Dedifferentiated amniotic fluid mesenchymal stem cell (primary cell): ENCODE data around the gene ATL3.
"Not testable (repeated sequence)": the region's sequence is repeated elsewhere in the genome, so short reads cannot be mapped to it uniquely, and the experiment has no call there.

Experiments
- DNase-seq: peaks from one replicate; pipeline ENCODE4 v3.0.0-alpha.2; 2016; ENCODE audit errors: extremely low spot score

ATL3 gene

DNA sequence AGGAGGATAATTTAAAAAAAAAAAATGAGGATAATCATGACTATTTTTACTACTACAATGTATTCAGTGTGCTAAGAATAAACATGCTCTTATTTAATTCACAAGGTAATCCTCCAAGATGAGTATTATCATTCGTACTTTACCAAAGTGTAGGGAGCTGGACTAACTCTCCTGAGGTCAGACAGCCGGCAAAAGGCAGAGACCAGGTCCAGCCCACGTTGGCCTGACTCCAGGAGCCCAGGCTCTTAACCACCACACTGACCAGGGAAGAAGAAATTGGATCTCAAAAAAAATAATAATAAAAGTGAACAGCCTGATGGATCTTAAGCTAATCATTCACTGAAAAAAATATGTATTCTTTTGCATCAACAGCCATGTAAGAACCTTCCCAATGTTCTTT lies 82.2 kb downstream of the ATL3 start:
- DNase-seq, result no peak

DNA sequence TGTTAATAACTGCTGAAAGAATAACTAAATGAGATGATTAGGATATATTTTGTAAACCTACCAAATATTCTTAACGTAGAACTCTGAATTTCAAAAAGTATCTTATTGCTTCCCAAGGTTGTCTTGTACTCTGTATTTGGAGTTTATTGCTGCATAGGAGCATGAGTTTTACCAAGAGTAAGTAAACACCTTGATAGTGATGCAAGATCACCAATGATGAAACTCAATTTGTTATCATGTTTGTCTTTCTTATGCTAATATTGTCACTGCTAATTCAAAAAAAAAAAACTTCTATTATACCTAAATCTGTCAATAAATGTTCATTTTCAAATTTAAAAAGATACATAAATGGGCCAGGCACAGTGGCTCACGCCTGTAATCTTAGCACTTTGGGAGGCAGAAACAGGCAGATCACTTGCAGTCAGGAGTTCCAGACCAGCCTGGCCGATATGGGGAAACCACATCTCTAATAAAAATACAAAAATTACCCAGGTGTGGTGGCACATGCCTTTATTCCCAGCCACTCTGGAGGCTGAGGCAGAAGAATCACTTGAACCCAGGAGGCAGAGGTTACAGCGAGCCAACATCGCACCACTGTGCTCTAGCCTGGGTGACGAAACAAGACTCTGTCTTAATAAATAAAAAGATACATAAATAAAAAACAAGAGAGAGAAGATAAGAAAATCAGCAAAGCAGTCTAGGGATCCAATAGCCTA lies 84.6 kb downstream of the ATL3 start:
- no peak for DNase-seq

DNA sequence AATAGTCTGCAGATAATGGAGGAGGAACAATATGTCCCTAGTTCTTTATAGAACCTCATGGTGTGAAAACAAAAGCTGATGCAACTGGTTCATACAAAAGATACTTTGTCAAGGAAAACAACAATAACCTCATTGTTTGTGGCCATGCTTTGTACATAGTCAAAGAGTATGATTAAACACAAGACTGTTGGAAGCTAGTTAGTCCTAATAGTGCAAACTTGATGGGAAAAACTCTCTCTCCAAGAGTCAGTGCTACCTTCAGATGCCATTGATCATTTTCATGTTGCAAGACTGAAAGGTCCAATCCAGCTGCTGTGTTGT lies 87.9 kb downstream of the ATL3 start:
- DNase-seq, result no peak

DNA sequence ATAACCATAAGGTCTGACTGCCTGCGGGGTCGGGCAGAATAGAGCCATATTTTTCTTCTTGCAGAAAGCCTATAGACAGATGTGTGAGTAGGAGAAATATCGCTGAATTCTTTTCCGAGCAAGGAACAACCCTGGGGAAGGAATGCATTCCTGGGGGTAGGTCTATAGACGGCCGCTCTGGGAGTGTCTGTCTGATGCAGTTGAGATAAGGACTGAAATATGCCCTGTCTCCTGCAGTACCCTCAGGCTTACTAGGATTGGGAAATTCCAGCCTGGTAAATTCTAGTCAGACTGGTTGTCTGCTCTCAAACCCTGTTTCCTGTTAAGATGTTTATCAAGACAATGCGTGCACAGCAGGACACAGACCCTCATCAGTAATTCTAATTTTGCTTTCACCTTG lies 90.0 kb downstream of the ATL3 start:
- not testable (repeated sequence) for DNase-seq

- DNase-seq, result not testable (repeated sequence)
These were observed 92.3 kb downstream of the ATL3 start for GRCh38 chr11:63578882-63579281.

DNA sequence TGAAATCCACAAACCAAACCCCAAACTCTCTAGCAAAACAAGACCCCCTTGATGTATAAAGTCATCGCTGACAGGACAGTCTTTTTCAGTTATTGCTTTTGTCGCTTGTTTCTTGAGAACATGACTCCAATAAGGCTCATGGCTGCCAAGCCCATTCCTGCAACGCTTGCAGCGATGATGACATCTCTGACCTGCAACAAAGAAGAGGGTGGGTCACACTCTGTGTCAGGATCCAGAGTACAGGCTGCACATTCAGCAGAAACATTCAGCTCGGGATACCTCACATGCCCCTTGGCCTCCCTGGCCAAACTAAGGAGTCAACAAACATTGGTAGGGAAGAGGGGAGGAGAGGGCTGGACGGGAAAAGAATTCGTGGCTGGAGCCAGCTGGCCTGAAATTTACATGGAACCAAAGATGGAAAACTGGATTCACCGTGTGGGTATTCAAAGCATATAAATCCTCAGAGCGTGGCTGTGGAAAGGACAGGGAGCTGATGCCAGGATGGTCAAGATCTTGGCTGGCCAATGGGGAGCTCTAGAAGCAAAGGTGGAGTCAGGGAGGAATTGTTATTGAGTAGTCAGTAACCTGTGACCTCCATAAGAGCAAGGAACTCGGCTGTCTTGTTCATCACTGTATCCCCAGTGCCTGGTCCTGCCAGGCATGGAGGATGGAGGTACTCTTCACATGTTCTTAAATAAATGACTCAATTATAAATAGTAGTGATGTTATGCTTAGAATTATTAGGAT lies 96.1 kb downstream of the ATL3 start:
- DNase-seq, result no peak
